Transverse colon (tissue), 4 donors: ENCODE results near the gene PGP. TPM values are rescaled to one million over a fixed set of nuclear protein-coding genes. Genes with fewer than 3 reads are reported as not detected.

Experiments
- DNase-seq: peaks from one replicate; pipeline ENCODE4 v3.0.0-alpha.2; 2019
- H3K27ac ChIP-seq, 4 donors: fragments of 200-600 bp; sonication (generic); 2 replicates each; pipeline ENCODE4 v1.5.1; 2016 to 2018; ENCODE audit warnings: inconsistent platforms in 4 of 4
- H3K27me3 ChIP-seq: fragments of 200-600 bp; sonication (generic); 2 replicates; pipeline ENCODE4 v1.5.1; 2017; ENCODE audit warnings: inconsistent platforms
- H3K36me3 ChIP-seq, 4 donors: fragments of 200-600 bp; sonication (generic); 2 replicates each; pipeline ENCODE4 v1.5.1; 2017 to 2019; ENCODE audit warnings: inconsistent platforms in 4 of 4
- H3K4me1 ChIP-seq, 4 donors: fragments of 200-600 bp; sonication (generic); 2 replicates each; pipeline ENCODE4 v1.5.1; 2017 to 2020; ENCODE audit warnings: inconsistent platforms in 4 of 4
- H3K4me3 ChIP-seq, 4 donors: fragments of 200-600 bp; sonication (generic); 1 replicate in 1 of 4; 2 replicates in 3 of 4; pipeline versions ENCODE4 v1.5.1 to v1.6.1; 2017 to 2019; ENCODE audit warnings: inconsistent platforms in 4 of 4
- H3K9me3 ChIP-seq, 2 donors: fragments of 200-600 bp; sonication (generic); 2 replicates each; pipeline ENCODE4 v1.5.1; 2017 to 2019; ENCODE audit warnings: inconsistent platforms in 2 of 2
- CTCF ChIP-seq, 5 experiments: fragments of 200-600 bp in 3 of 5; fragments of 450-650 bp in 2 of 5; sonication (generic) in 3 of 5; IDR thresholded peaks; 1 replicate in 2 of 5; 2 replicates in 3 of 5; pipeline ENCODE4 v1.5.1; 2016 to 2017; ENCODE audit warnings: antibody characterized with exemption in 5 of 5, inconsistent platforms in 3 of 5, mild to moderate bottlenecking in 2 of 5, moderate library complexity in 1 of 5
- EP300 ChIP-seq: sonication (generic); formaldehyde crosslinking; IDR thresholded peaks from one replicate; pipeline ENCODE4 v1.6.1; 2017; ENCODE audit warnings: antibody characterized with exemption, low read depth
- POLR2A ChIP-seq: fragments of 450-650 bp; IDR thresholded peaks from one replicate; pipeline ENCODE4 v1.6.1; 2016; ENCODE audit warnings: antibody characterized with exemption, mild to moderate bottlenecking, moderate library complexity
- POLR2AphosphoS5 ChIP-seq, 3 donors: sonication (generic); formaldehyde crosslinking; IDR thresholded peaks; one replicate each; pipeline ENCODE4 v1.6.1; 2016; ENCODE audit warnings: antibody characterized with exemption in 3 of 3
- WGBS, 2 donors: methylation state at CpG; one replicate each; pipeline ENCODE4 v1.1.5; 2018; ENCODE audit warnings: low coverage in 1 of 2; 5-methylcytosine and 5-hydroxymethylcytosine counted together
- in situ Hi-C, 4 donors: fragments of 200-750 bp; cut with MboI; loops; one replicate each; pipeline versions ENCODE4 v1.15.0 to v1.15.1; 2017; ENCODE audit warnings: low sequenced_read_pairs in 3 of 4, low pct_ligation_motif_present in 1 of 4, low pct_unique_long_range_greater_than_20kb in 1 of 4
- intact Hi-C: fragments of 100-400 bp; cut with DNase I; formaldehyde crosslinking; loops from one replicate; pipeline ENCODE4 v1.15.1; 2023; ENCODE audit warnings: low total_unique reads
- total RNA-seq, 4 donors: library from RNA; depleted of rRNA; stranded (reverse); fragments of >200 nt; gene quantifications; one replicate each; pipeline ENCODE4 v1.1.0, GENCODE V29; 2016

PGP gene
- total RNA-seq, 4 donors from 2014 or later, result 18.0 to 49.0 (median 29.5) TPM

- Histone ChIP-seq H3K36me3 (no peaks in the 10 kb centered on the region), H3K9me3 (no peaks in the 10 kb centered on the region), H3K4me3 (no peak overlapping the region), H3K27me3 (peaks cover 18% of the 10 kb centered on the region), H3K27ac (no peak overlapping the region), H3K4me1 (no peaks in the 10 kb centered on the region)
- no peak for DNase-seq
- WGBS, 2 donors, result 79% methylated on average over 19 of the region's 19 CpGs; no CpG with 5 or more reads in 1 of the 2 donors
- TF ChIP-seq CTCF (IDR thresholded peaks at IDR 0.05) (no peak), EP300 (no peak), POLR2AphosphoS5 (IDR thresholded peaks at IDR 0.05) (no peak), POLR2A (no peak)
- in situ Hi-C loops (loop anchor here in 1 of 4 donors (25.0 kb wide), 1 partner anchor 303 kb away; the partner anchor contains the start of gene TBC1D24), intact Hi-C loops (no loop called here)
These were observed 30.3 kb downstream of the PGP start for GRCh38 chr16:2184346-2184745.

- peaks cover 18% of the 10 kb centered on the region for H3K27me3 ChIP-seq
- no peak overlapping the region for H3K27ac ChIP-seq
- intact Hi-C loops (no loop called here), in situ Hi-C loops (loop anchor here in 1 of 4 donors (25.0 kb wide), 1 partner anchor 304 kb away; the partner anchor contains the start of gene TBC1D24)
- 91% methylated on average over 30 of the region's 30 CpGs; no CpG with 5 or more reads in 1 of the 2 donors for WGBS, 2 donors
- no peak for DNase-seq
- H3K9me3 ChIP-seq, result no peaks in the 10 kb centered on the region
- no peak overlapping the region for H3K4me3 ChIP-seq
- H3K4me1 ChIP-seq, result no peaks in the 10 kb centered on the region
- TF ChIP-seq POLR2A (no peak), POLR2AphosphoS5 (IDR thresholded peaks at IDR 0.05) (no peak), EP300 (no peak), CTCF (IDR thresholded peaks at IDR 0.05) (no peak)
- no peaks in the 10 kb centered on the region for H3K36me3 ChIP-seq
These were observed 31.0 kb downstream of the PGP start for GRCh38 chr16:2183671-2184070.

GRCh38 chr16:2181952-2182351 is 32.7 kb downstream of the PGP start:
- Histone ChIP-seq H3K4me3 (no peak overlapping the region), H3K27ac (no peak overlapping the region), H3K27me3 (peaks cover 18% of the 10 kb centered on the region), H3K4me1 (no peaks in the 10 kb centered on the region), H3K9me3 (no peaks in the 10 kb centered on the region), H3K36me3 (peaks cover 0 to 9% (median 1%) of the 10 kb centered on the region in 4 donors)
- DNase-seq, result no peak
- no peak for TF ChIP-seq CTCF (IDR thresholded peaks at IDR 0.05)
- no peak for TF ChIP-seq EP300
- no peak for TF ChIP-seq POLR2A
- no peak for TF ChIP-seq POLR2AphosphoS5 (IDR thresholded peaks at IDR 0.05)
- in situ Hi-C loops (loop anchor here in 1 of 4 donors (25.0 kb wide), 1 partner anchor 305 kb away; the partner anchor contains the start of gene TBC1D24), intact Hi-C loops (no loop called here)
- 93% methylated on average over 20 of the region's 20 CpGs; no CpG with 5 or more reads in 1 of the 2 donors for WGBS, 2 donors

GRCh38 chr16:2180962-2181923 is 33.4 kb downstream of the PGP start:
- Histone ChIP-seq H3K4me1 (no peaks in the 10 kb centered on the region), H3K36me3 (peaks cover 0 to 10% (median 2%) of the 10 kb centered on the region in 4 donors), H3K9me3 (no peaks in the 10 kb centered on the region), H3K27me3 (peaks cover 13% of the 10 kb centered on the region), H3K4me3 (no peak overlapping the region), H3K27ac (no peak overlapping the region)
- in situ Hi-C loops, result loop anchor here in 1 of 4 donors (25.0 kb wide), 1 partner anchor 306 kb away; the partner anchor contains the start of gene TBC1D24
- no peak for DNase-seq
- intact Hi-C loops, result no loop called here
- WGBS, 2 donors, result 30 to 86% methylated on average over 2 to 39 of the region's 46 CpGs
- TF ChIP-seq POLR2A, result no peak
- TF ChIP-seq POLR2AphosphoS5 (IDR thresholded peaks at IDR 0.05), result no peak
- TF ChIP-seq CTCF (IDR thresholded peaks at IDR 0.05), result no peak
- TF ChIP-seq EP300, result no peak
